Measurements from ENCODE around the gene CETN1. TPM values are rescaled to one million over a fixed set of nuclear protein-coding genes. Genes with fewer than 3 reads are reported as not detected.

Gene CETN1
- total and polyA plus RNA-seq, 2 of the 13 experiments (the other 11 are each of a cell fraction or from before 2014, with no cell fraction given) = not detected

GRCh38 chr18:610214-610928 lies 30.2 kb downstream of the CETN1 start (continued):
- TF ChIP-seq ZHX1 (CRISPR knock-in tag; IDR thresholded peaks at IDR 0.05; ENCODE audit: low read depth) (no peak), NFAT5 (CRISPR knock-in tag; IDR thresholded peaks at IDR 0.05) (no peak), RNF219 (CRISPR knock-in tag; IDR thresholded peaks at IDR 0.05) (no peak), ZNF710 (CRISPR knock-in tag; IDR thresholded peaks at IDR 0.05; ENCODE audit: borderline replicate concordance) (no peak), WIZ (CRISPR knock-in tag; IDR thresholded peaks at IDR 0.05) (no peak), ZNF790 (CRISPR knock-in tag; IDR thresholded peaks at IDR 0.05; ENCODE audit: borderline replicate concordance) (no peak), PRPF4 (IDR thresholded peaks at IDR 0.05; ENCODE audit: low read depth, low read length, poor library complexity, severe bottlenecking) (no peak)

Data from HepG2 (cell line).